Neural cell (in vitro differentiated cells): ENCODE results near the gene USP38. TPM values are rescaled to one million over a fixed set of nuclear protein-coding genes. Genes with fewer than 3 reads are reported as not detected.

ENCODE experiments used
- H2AFZ ChIP-seq: fragments of 200-600, 300-800 bp; sonication (generic), shearing (Covaris generic); 2 replicates; pipeline ENCODE4 v1.6.0; 2014; ENCODE audit warnings: low read depth, mild to moderate bottlenecking, antibody characterized with exemption, low read length, moderate library complexity
- H3F3A ChIP-seq: fragments of 200-600 bp; shearing (Covaris generic); 2 replicates; pipeline ENCODE4 v1.6.1; 2016; ENCODE audit warnings: mild to moderate bottlenecking, moderate library complexity, mixed read lengths, antibody characterized with exemption, low read length; ENCODE audit not compliant: insufficient read depth, poor library complexity, severe bottlenecking
- H3K27ac ChIP-seq: fragments of 200-600, 300-800 bp; sonication (generic), shearing (Covaris generic); 2 replicates; pipeline ENCODE4 v1.5.1; 2014; ENCODE audit warnings: mild to moderate bottlenecking, low read length, moderate library complexity
- H3K27me3 ChIP-seq: fragments of 300-800, 200-600 bp; sonication (generic), shearing (Covaris generic); 2 replicates; pipeline ENCODE4 v1.6.0; 2014; ENCODE audit warnings: mild to moderate bottlenecking, low read depth, low read length, moderate library complexity; ENCODE audit not compliant: insufficient read depth
- H3K36me3 ChIP-seq: fragments of 300-800, 200-600 bp; sonication (generic), shearing (Covaris generic); 2 replicates; pipeline ENCODE4 v1.5.1; 2014; ENCODE audit warnings: mild to moderate bottlenecking, antibody characterized with exemption, low read length, moderate library complexity; ENCODE audit not compliant: insufficient read depth
- H3K4me2 ChIP-seq: fragments of 300-800, 200-600 bp; sonication (generic), shearing (Covaris generic); 2 replicates; pipeline ENCODE4 v1.6.0; 2014; ENCODE audit warnings: mild to moderate bottlenecking, low read length
- H3K4me3 ChIP-seq: fragments of 300-800, 200-600 bp; sonication (generic), shearing (Covaris generic); 2 replicates; pipeline ENCODE4 v1.5.1; 2014; ENCODE audit warnings: mild to moderate bottlenecking, low read length, moderate library complexity
- H3K79me2 ChIP-seq: fragments of 200-600 bp; shearing (Covaris generic); replicated peaks from 2 replicates; pipeline ENCODE4 v1.6.0; 2014; ENCODE audit warnings: mild to moderate bottlenecking, low read length, moderate library complexity; ENCODE audit not compliant: insufficient read depth
- H3K9ac ChIP-seq: fragments of 300-800, 200-600 bp; sonication (generic), shearing (Covaris generic); 2 replicates; pipeline ENCODE4 v1.6.1; 2016; ENCODE audit warnings: mild to moderate bottlenecking, low read length, mixed read lengths
- H3K9me2 ChIP-seq: fragments of 200-600 bp; shearing (Covaris generic); 2 replicates; pipeline ENCODE4 v1.6.1; 2016; ENCODE audit warnings: mild to moderate bottlenecking, low read length, mixed read lengths; ENCODE audit not compliant: insufficient read depth
- H3K9me3 ChIP-seq: fragments of 200-600, 300-800 bp; sonication (generic), shearing (Covaris generic); 2 replicates; pipeline ENCODE4 v1.6.1; 2016; ENCODE audit warnings: mild to moderate bottlenecking, mixed run types, low read length, moderate library complexity, mixed read lengths
- H4K20me1 ChIP-seq: fragments of 200-600 bp; shearing (Covaris generic); 2 replicates; pipeline ENCODE4 v1.6.1; 2016; ENCODE audit warnings: mild to moderate bottlenecking, mixed run types; ENCODE audit not compliant: insufficient read depth
- EP300 ChIP-seq: fragments of 450-650 bp; conservative IDR thresholded peaks from 2 replicates; pipeline ENCODE4 v1.6.1; 2014; ENCODE audit warnings: antibody characterized with exemption, mild to moderate bottlenecking, moderate library complexity; ENCODE audit not compliant: poor library complexity, severe bottlenecking
- EZH2 ChIP-seq: fragments of 200-600, 300-800 bp; shearing (Covaris generic), sonication (generic); IDR thresholded peaks from 2 replicates; pipeline ENCODE4 v1.6.1; 2014; ENCODE audit warnings: antibody characterized with exemption, low read length, borderline replicate concordance, mild to moderate bottlenecking; ENCODE audit not compliant: insufficient read depth, poor library complexity, severe bottlenecking
- MXI1 ChIP-seq: fragments of 450-650 bp; conservative IDR thresholded peaks from 2 replicates; pipeline ENCODE4 v1.6.1; 2014; ENCODE audit warnings: antibody characterized with exemption, mild to moderate bottlenecking; ENCODE audit not compliant: poor library complexity, severe bottlenecking
- POLR2AphosphoS5 ChIP-seq: IDR thresholded peaks from 2 replicates; pipeline ENCODE4 v1.6.1; 2012
- RAD21 ChIP-seq: fragments of 450-650 bp; conservative IDR thresholded peaks from 2 replicates; pipeline ENCODE4 v1.6.1; 2014; ENCODE audit warnings: antibody characterized with exemption, mild to moderate bottlenecking, moderate library complexity
- SMC3 ChIP-seq: fragments of 450-650 bp; conservative IDR thresholded peaks from 2 replicates; pipeline ENCODE4 v1.6.1; 2014; ENCODE audit warnings: antibody characterized with exemption, mild to moderate bottlenecking, moderate library complexity; ENCODE audit not compliant: poor library complexity
- TAF1 ChIP-seq: IDR thresholded peaks from 2 replicates; pipeline ENCODE4 v1.6.1; 2012; ENCODE audit warnings: low read depth
- polyA plus RNA-seq: library from polyadenylated mRNA; depleted of rRNA; stranded (reverse); fragments of >200 nt; gene quantifications from 2 replicates; pipeline ENCODE4 v1.2.3, GENCODE V29; 2014
- TF ChIP-seq, protein P1 (sequence below): fragments of 450-650 bp; IDR thresholded peaks from 2 replicates; pipeline ENCODE4 v1.5.1; 2014; ENCODE audit warnings: antibody characterized with exemption, mild to moderate bottlenecking, moderate library complexity; ENCODE audit not compliant: poor library complexity, severe bottlenecking
- TF ChIP-seq, protein P2 (sequence below): IDR thresholded peaks from 2 replicates; pipeline ENCODE4 v1.6.1; 2012; ENCODE audit warnings: borderline replicate concordance

The USP38 gene
- polyA plus RNA-seq, 1 donor from 2014 or later, result 9.5 TPM

DNA sequence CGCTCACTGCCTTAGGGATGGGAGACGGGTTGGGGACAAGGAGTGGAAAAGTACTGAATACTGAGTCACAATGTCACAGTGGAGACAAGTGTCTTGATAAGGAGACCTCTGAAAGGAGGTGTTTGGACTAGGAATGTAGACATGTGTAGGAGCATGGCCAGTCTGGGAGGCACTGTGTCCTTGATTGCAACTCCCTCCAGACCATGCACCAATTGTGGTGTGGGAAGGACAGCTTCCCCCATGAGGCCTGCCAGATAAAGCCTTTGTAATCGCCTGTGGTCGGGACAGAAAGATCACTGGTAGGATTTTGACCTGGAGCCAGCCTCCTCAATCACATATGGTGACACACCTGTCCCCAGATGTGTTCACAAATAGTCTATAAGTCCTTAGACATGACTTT, 64.1 kb downstream of the USP38 start:
- Histone ChIP-seq H3K36me3 (no peaks in the 10 kb centered on the region), H3F3A (no peaks in the 10 kb centered on the region), H3K4me3 (no peak overlapping the region), H3K4me2 (no peak overlapping the region), H3K27ac (no peak overlapping the region), H2AFZ (no peak overlapping the region), H3K9ac (no peak overlapping the region), H4K20me1 (no peaks in the 10 kb centered on the region), H3K79me2 (no peaks in the 10 kb centered on the region), H3K9me3 (no peaks in the 10 kb centered on the region), H3K27me3 (no peaks in the 10 kb centered on the region), H3K9me2 (no peaks in the 10 kb centered on the region)
- no peak for TF ChIP-seq TAF1
- TF ChIP-seq, protein P1, sequence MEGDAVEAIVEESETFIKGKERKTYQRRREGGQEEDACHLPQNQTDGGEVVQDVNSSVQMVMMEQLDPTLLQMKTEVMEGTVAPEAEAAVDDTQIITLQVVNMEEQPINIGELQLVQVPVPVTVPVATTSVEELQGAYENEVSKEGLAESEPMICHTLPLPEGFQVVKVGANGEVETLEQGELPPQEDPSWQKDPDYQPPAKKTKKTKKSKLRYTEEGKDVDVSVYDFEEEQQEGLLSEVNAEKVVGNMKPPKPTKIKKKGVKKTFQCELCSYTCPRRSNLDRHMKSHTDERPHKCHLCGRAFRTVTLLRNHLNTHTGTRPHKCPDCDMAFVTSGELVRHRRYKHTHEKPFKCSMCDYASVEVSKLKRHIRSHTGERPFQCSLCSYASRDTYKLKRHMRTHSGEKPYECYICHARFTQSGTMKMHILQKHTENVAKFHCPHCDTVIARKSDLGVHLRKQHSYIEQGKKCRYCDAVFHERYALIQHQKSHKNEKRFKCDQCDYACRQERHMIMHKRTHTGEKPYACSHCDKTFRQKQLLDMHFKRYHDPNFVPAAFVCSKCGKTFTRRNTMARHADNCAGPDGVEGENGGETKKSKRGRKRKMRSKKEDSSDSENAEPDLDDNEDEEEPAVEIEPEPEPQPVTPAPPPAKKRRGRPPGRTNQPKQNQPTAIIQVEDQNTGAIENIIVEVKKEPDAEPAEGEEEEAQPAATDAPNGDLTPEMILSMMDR, result no peak
- no peak for TF ChIP-seq POLR2AphosphoS5
- TF ChIP-seq, protein P2, sequence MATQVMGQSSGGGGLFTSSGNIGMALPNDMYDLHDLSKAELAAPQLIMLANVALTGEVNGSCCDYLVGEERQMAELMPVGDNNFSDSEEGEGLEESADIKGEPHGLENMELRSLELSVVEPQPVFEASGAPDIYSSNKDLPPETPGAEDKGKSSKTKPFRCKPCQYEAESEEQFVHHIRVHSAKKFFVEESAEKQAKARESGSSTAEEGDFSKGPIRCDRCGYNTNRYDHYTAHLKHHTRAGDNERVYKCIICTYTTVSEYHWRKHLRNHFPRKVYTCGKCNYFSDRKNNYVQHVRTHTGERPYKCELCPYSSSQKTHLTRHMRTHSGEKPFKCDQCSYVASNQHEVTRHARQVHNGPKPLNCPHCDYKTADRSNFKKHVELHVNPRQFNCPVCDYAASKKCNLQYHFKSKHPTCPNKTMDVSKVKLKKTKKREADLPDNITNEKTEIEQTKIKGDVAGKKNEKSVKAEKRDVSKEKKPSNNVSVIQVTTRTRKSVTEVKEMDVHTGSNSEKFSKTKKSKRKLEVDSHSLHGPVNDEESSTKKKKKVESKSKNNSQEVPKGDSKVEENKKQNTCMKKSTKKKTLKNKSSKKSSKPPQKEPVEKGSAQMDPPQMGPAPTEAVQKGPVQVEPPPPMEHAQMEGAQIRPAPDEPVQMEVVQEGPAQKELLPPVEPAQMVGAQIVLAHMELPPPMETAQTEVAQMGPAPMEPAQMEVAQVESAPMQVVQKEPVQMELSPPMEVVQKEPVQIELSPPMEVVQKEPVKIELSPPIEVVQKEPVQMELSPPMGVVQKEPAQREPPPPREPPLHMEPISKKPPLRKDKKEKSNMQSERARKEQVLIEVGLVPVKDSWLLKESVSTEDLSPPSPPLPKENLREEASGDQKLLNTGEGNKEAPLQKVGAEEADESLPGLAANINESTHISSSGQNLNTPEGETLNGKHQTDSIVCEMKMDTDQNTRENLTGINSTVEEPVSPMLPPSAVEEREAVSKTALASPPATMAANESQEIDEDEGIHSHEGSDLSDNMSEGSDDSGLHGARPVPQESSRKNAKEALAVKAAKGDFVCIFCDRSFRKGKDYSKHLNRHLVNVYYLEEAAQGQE, result no peak
- no peak for TF ChIP-seq SMC3
- no peak for TF ChIP-seq EZH2
- TF ChIP-seq EP300, result no peak
- no peak for TF ChIP-seq MXI1
- TF ChIP-seq RAD21, result no peak

DNA sequence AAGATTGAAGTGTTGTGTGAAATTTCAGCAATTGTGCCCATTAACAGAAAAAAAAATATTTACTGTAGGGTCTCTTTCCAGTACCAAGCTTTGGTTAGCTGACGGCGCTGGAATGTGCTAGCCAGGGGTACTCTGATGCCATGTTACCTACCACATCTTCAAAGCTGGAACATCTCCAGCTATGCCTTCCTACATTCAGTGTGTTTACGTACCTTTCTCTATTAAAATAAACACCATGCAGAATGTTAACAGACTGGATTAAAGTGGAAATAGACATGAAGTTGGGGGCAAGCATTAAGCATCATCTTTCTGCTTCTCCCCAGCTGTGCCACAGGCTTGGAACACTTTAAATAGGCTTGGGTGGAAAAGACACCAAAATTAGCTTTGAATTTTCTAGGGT, 65.9 kb downstream of the USP38 start:
- no peaks in the 10 kb centered on the region for H3K79me2 ChIP-seq
- no peaks in the 10 kb centered on the region for H3F3A ChIP-seq
- no peaks in the 10 kb centered on the region for H4K20me1 ChIP-seq
- no peaks in the 10 kb centered on the region for H3K27me3 ChIP-seq
- no peak overlapping the region for H3K27ac ChIP-seq
- no peak overlapping the region for H2AFZ ChIP-seq
- H3K9ac ChIP-seq, result no peak overlapping the region
- no peak overlapping the region for H3K4me2 ChIP-seq
- H3K9me3 ChIP-seq, result no peaks in the 10 kb centered on the region
- no peak overlapping the region for H3K4me3 ChIP-seq
- H3K36me3 ChIP-seq, result no peaks in the 10 kb centered on the region
- TF ChIP-seq RAD21 (no peak), SMC3 (no peak), TAF1 (no peak), EP300 (no peak), MXI1 (no peak), POLR2AphosphoS5 (no peak), EZH2 (no peak)
- TF ChIP-seq, protein P2, result no peak
- TF ChIP-seq, protein P1, result no peak
- no peaks in the 10 kb centered on the region for H3K9me2 ChIP-seq
